Neural progenitor cell (in vitro differentiated cells): Measurements from ENCODE around the gene HOXD4. TPM values are rescaled to one million over a fixed set of nuclear protein-coding genes. Genes with fewer than 3 reads are reported as not detected.

Experiments used
- DNase-seq: peaks from one replicate; pipeline ENCODE4 v3.0.0-alpha.2; 2016; ENCODE audit warnings: low spot score
- H2AFZ ChIP-seq: fragments of 200-600 bp; sonication (generic); replicated peaks from 2 replicates; pipeline ENCODE4 v1.6.1; 2016; ENCODE audit warnings: antibody characterized with exemption
- H3F3A ChIP-seq: fragments of 200-600 bp; sonication (generic); 2 replicates; pipeline ENCODE4 v1.6.1; 2016; ENCODE audit warnings: antibody characterized with exemption, low read depth
- H3K27ac ChIP-seq: fragments of 200-600 bp; sonication (generic); 2 replicates; pipeline ENCODE4 v1.5.1; 2016; ENCODE audit warnings: mild to moderate bottlenecking
- H3K27me3 ChIP-seq: fragments of 200-600 bp; sonication (generic); 2 replicates; pipeline ENCODE4 v1.6.1; 2016; ENCODE audit warnings: mild to moderate bottlenecking, moderate library complexity
- H3K36me3 ChIP-seq: fragments of 200-600 bp; sonication (generic); 2 replicates; pipeline ENCODE4 v1.5.1; 2016
- H3K4me1 ChIP-seq: fragments of 200-600 bp; sonication (generic); 2 replicates; pipeline ENCODE4 v1.6.1; 2016; ENCODE audit warnings: mixed run types
- H3K4me2 ChIP-seq: fragments of 200-600 bp; sonication (generic); 2 replicates; pipeline ENCODE4 v1.6.1; 2016
- H3K4me3 ChIP-seq: fragments of 200-600 bp; sonication (generic); 2 replicates; pipeline ENCODE4 v1.5.1; 2016
- H3K79me2 ChIP-seq: fragments of 200-600 bp; sonication (generic); 2 replicates; pipeline ENCODE4 v1.6.1; 2016; ENCODE audit warnings: low read depth
- H3K9ac ChIP-seq: fragments of 200-600 bp; sonication (generic); 2 replicates; pipeline ENCODE4 v1.6.1; 2016
- H3K9me3 ChIP-seq: fragments of 200-600 bp; sonication (generic); 2 replicates; pipeline ENCODE4 v1.5.1; 2016; ENCODE audit warnings: low read depth
- H4K20me1 ChIP-seq: fragments of 200-600 bp; sonication (generic); 2 replicates; pipeline ENCODE4 v1.6.1; 2016; ENCODE audit warnings: low read depth
- H3K27ac Mint-ChIP-seq: 3 replicates; pipeline ENCODE4 v1.8.0; 2021; ENCODE audit warnings: mixed read lengths
- H3K27me3 Mint-ChIP-seq: 2 replicates; pipeline ENCODE4 v1.8.0; 2022; ENCODE audit warnings: low read depth, mild to moderate bottlenecking, inconsistent platforms, moderate library complexity, mixed read lengths; ENCODE audit not compliant: insufficient read depth
- H3K36me3 Mint-ChIP-seq: 3 replicates; pipeline ENCODE4 v1.8.0; 2021; ENCODE audit warnings: mixed read lengths
- H3K4me1 Mint-ChIP-seq: 3 replicates; pipeline ENCODE4 v1.8.0; 2021; ENCODE audit warnings: mixed read lengths
- H3K4me3 Mint-ChIP-seq: 3 replicates; pipeline ENCODE4 v1.8.0; 2021; ENCODE audit warnings: mild to moderate bottlenecking, moderate library complexity, mixed read lengths
- H3K9me3 Mint-ChIP-seq: 3 replicates; pipeline ENCODE4 v1.8.0; 2020; ENCODE audit warnings: mixed read lengths
- EZH2 ChIP-seq: fragments of 200-600 bp; sonication (generic); IDR thresholded peaks from 2 replicates; pipeline ENCODE4 v1.6.1; 2017; ENCODE audit warnings: antibody characterized with exemption, mild to moderate bottlenecking, moderate library complexity
- EZH2phosphoT487 ChIP-seq: fragments of 200-600 bp; sonication (generic); IDR thresholded peaks from 2 replicates; pipeline ENCODE4 v1.6.1; 2017; ENCODE audit warnings: antibody characterized with exemption
- total RNA-seq: library from RNA; depleted of rRNA; stranded (reverse); fragments of >200 nt; gene quantifications from 2 replicates; pipeline ENCODE4 v1.2.3, GENCODE V29; 2015; ENCODE audit warnings: low replicate concordance
- TF ChIP-seq, protein P1 (sequence below): fragments of 200-600 bp; sonication (generic); IDR thresholded peaks from 2 replicates; pipeline ENCODE4 v1.5.1; 2017; ENCODE audit warnings: antibody characterized with exemption, mild to moderate bottlenecking

Gene HOXD4
- total RNA-seq, 1 donor from 2014 or later: not detected

DNA sequence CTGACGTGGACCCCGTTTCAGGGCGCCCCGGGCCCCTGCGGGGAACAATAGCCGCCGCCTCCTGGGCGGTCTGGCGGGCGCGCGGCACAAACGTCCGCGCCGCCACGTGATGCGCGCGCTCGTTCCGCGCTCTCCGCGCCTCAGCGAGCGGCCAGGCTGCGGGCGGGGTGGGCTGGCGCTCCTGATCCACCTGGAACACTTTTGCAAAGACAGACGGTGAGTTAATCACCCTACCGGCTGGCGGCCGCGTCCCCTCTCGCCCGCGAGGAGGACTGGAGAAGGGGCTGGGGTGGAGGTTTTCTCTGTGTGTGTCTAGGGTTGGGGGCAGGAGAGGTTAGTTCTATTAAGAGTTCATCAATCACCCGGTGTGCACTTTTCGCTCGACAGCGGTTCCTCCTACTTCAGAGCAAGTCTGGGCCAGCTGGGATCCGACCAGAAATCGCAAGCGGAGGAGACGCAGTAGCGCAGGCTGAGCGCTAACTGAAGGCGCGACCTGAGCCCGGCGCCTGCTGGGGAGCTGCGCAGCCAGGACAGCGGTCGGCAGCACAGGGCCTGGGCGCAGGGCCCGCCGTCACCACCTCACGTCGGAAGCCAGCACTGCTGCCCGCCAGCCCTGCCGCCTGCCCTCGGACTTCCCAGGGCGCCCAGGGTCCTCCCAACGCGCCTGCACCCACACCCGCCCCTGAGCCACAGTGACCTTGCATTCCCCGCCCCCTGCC is 26.8 kb downstream of the HOXD4 start:
- Mint-ChIP-seq H3K27me3 (peaks cover 85% of the 10 kb centered on the region), H3K4me1 (peaks cover 22% of the 10 kb centered on the region), H3K27ac (no peak overlapping the region), H3K36me3 (peaks cover 2% of the 10 kb centered on the region), H3K9me3 (peaks cover 7% of the 10 kb centered on the region), H3K4me3 (peak overlapping the region; percentile 63)
- Histone ChIP-seq H4K20me1 (peaks cover 77% of the 10 kb centered on the region), H3F3A (peaks cover 15% of the 10 kb centered on the region), H3K27me3 (peaks cover 100% of the 10 kb centered on the region), H3K4me1 (peaks cover 12% of the 10 kb centered on the region), H3K27ac (no peak overlapping the region), H3K36me3 (no peaks in the 10 kb centered on the region), H3K9me3 (no peaks in the 10 kb centered on the region), H3K4me3 (peak overlapping the region; percentile 38), H3K4me2 (peak overlapping the region; percentile 71), H3K9ac (no peak overlapping the region), H3K79me2 (no peaks in the 10 kb centered on the region), H2AFZ (no peak overlapping the region)
- TF ChIP-seq, protein P1, sequence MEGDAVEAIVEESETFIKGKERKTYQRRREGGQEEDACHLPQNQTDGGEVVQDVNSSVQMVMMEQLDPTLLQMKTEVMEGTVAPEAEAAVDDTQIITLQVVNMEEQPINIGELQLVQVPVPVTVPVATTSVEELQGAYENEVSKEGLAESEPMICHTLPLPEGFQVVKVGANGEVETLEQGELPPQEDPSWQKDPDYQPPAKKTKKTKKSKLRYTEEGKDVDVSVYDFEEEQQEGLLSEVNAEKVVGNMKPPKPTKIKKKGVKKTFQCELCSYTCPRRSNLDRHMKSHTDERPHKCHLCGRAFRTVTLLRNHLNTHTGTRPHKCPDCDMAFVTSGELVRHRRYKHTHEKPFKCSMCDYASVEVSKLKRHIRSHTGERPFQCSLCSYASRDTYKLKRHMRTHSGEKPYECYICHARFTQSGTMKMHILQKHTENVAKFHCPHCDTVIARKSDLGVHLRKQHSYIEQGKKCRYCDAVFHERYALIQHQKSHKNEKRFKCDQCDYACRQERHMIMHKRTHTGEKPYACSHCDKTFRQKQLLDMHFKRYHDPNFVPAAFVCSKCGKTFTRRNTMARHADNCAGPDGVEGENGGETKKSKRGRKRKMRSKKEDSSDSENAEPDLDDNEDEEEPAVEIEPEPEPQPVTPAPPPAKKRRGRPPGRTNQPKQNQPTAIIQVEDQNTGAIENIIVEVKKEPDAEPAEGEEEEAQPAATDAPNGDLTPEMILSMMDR: no peak
- TF ChIP-seq EZH2 (peak; percentile 96), EZH2phosphoT487 (peak; percentile 95)
- DNase-seq: peak; percentile 46

- H3K9me3 ChIP-seq: no peaks in the 10 kb centered on the region
- peaks cover 100% of the 10 kb centered on the region for H3K27me3 ChIP-seq
- Mint-ChIP-seq H3K4me3 (no peak overlapping the region), H3K4me1 (peaks cover 21% of the 10 kb centered on the region), H3K36me3 (peaks cover 2% of the 10 kb centered on the region), H3K27ac (no peak overlapping the region), H3K27me3 (peaks cover 82% of the 10 kb centered on the region), H3K9me3 (peaks cover 6% of the 10 kb centered on the region)
- H3K4me2 ChIP-seq: no peak overlapping the region
- peaks cover 15% of the 10 kb centered on the region for H3F3A ChIP-seq
- H3K4me3 ChIP-seq: no peak overlapping the region
- peaks cover 71% of the 10 kb centered on the region for H4K20me1 ChIP-seq
- H3K9ac ChIP-seq: no peak overlapping the region
- no peaks in the 10 kb centered on the region for H3K36me3 ChIP-seq
- H3K4me1 ChIP-seq: peaks cover 12% of the 10 kb centered on the region
- no peaks in the 10 kb centered on the region for H3K79me2 ChIP-seq
- no peak for DNase-seq
- TF ChIP-seq EZH2 (no peak), EZH2phosphoT487 (peak; percentile 95)
- TF ChIP-seq, protein P1: no peak
- H2AFZ ChIP-seq: no peak overlapping the region
- H3K27ac ChIP-seq: no peak overlapping the region
These were observed 27.5 kb downstream of the HOXD4 start for GRCh38 chr2:176178757-176179295.

- no peaks in the 10 kb centered on the region for H3K4me1 Mint-ChIP-seq
- no peaks in the 10 kb centered on the region for H3K36me3 ChIP-seq
- no peaks in the 10 kb centered on the region for H3K79me2 ChIP-seq
- no peaks in the 10 kb centered on the region for H3F3A ChIP-seq
- no peaks in the 10 kb centered on the region for H3K9me3 ChIP-seq
- H3K27me3 ChIP-seq: peaks cover 100% of the 10 kb centered on the region
- H3K9me3 Mint-ChIP-seq: peaks cover 3% of the 10 kb centered on the region
- DNase-seq: no peak
- peaks cover 78% of the 10 kb centered on the region for H3K27me3 Mint-ChIP-seq
- no peak overlapping the region for H3K27ac ChIP-seq
- peaks cover 47% of the 10 kb centered on the region for H4K20me1 ChIP-seq
- H3K4me1 ChIP-seq: no peaks in the 10 kb centered on the region
- H3K4me3 Mint-ChIP-seq: no peak overlapping the region
- peaks cover 2% of the 10 kb centered on the region for H3K36me3 Mint-ChIP-seq
- no peak overlapping the region for H3K4me3 ChIP-seq
- no peak overlapping the region for H3K4me2 ChIP-seq
- no peak overlapping the region for H2AFZ ChIP-seq
- H3K9ac ChIP-seq: no peak overlapping the region
- TF ChIP-seq, protein P1: no peak
- no peak for TF ChIP-seq EZH2phosphoT487
- no peak for TF ChIP-seq EZH2
- H3K27ac Mint-ChIP-seq: no peak overlapping the region
These were observed 30.2 kb downstream of the HOXD4 start for GRCh38 chr2:176181551-176181950.
